NCI-H2029 (cell line): Measurements from ENCODE around the gene TTC28.
A peak's percentile ranks its signal among the peaks of the same experiment; 100 is the strongest.
"Not testable (repeated sequence)": the region's sequence is repeated elsewhere in the genome, so short reads cannot be mapped to it uniquely, and the experiment has no call there.

Experiments used
- DNase-seq: peaks from one replicate; lab custom pipeline; 2025; lab: John Stamatoyannopoulos, UW

The TTC28 gene

DNA sequence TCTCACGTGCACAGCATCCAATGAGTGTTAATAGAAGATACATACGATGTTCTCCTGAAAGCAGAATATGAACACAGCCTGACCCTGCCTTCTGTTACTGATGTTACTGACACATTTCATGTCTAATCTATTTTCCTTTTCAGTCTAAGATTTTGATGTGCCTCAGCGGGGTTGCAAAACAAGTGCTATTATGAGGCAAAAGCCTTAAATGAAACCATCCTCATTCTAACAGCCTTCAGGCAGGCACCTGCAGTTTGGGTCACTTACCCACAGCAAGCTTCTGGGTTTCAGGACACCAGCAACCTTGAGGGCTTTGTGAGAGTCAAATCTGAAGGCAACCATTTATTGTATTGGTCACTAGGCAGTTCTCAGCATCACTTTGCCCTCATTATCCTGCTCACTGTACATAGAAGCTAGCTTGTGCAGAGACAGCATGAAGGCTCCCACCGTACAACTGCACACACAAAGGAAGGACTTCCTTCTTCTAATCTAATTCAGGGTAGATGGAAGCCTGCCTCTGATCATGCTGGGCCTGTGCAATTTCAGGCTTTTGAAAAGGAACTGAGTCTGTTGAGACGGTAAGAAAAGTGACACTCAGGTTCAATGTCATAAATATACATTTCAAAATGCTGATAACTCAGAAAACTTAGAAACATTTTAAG is 577.4 kb downstream of the TTC28 start:
- no peak for DNase-seq

DNA sequence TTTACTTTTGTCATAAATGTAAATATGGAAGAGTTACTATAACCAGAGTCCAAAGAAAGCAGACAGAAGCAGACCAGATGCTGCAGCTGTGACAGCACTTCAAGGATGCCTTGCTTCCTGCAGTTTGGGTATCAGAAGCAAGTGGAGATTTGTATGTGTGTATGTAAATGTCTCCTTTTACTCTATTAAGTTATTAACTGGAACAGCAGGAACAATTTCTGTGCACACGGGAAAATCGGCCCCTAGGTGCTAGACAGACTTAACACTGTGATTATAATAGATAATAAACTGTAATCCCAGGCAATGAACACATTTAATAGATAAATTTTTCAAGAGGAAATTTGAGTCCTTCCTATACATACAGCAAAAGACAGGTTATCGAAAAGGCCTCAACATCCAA is 582.0 kb downstream of the TTC28 start:
- DNase-seq = no peak

DNA sequence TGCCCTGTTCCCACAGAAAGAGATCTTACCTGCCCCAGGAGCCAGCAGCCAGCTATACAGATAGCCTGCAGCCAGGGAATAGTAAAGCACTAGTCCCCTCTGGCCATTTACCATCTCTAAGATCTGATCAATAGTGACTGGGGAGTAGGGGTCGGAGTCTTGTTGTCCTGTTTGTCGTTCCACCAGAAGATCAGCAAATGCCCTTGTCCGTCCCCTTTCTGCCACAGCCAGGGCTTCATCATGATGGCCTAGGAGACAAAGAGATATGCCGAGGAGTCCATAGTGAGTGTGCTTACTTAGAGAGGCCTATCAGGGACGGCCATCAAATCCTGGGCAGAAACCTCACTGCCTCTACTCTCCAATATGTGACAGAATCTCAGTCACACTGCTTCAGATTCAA is 583.5 kb downstream of the TTC28 start:
- no peak for DNase-seq

DNA sequence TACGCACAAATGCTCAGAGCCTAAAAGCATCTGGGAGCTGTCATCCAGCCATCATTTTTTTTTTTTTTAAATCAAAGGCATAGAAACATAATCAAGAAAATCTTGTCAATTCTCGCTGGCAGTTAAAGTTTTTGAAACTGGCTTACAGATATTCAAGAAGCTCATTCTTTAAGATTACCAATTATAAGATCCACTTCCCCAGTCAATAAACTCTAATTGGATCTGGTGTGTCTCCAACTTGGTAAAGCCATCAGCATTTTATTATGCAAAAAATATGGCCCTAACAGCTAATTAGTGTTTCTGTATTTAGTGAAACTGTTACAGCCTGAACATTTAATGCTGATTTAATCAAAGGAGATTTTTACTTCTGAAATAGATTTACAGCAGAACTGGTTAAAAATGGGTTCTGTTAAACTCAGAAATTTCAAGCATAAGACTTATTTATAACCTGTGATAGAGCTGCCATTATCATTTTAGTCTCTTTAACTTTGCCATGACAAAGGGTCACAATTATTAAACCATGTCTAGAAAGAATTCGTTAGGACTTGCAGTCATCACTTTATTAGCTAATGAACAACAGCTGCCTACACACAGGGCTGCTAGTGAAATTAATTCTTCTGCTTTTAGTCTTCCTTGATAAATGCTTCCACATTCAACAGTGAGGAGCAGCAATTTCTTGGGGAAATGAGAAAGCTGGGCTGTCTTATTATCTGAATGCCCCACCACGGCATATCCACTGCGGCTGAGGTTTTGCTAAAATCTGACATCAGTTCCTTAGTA is 584.1 kb downstream of the TTC28 start:
- DNase-seq = no peak

DNA sequence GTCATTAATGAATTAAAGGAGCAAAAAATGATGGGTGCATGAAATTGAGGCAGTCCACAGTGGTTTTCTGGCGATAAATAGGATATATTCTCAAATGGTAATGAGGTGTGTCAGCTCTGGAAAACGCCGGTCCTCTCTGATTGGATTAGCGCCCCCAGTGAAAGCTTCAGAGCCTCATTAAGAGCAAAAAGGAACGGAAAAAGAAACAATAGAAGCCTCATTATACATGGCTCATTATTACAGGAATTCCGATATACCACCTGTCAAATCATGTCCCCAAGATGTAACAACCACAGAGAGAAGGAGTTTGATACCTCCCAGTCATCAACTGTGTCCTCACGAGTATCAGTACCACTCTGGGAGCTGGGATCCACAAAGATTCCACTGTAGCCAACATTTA is 584.9 kb downstream of the TTC28 start:
- no peak for DNase-seq

DNA sequence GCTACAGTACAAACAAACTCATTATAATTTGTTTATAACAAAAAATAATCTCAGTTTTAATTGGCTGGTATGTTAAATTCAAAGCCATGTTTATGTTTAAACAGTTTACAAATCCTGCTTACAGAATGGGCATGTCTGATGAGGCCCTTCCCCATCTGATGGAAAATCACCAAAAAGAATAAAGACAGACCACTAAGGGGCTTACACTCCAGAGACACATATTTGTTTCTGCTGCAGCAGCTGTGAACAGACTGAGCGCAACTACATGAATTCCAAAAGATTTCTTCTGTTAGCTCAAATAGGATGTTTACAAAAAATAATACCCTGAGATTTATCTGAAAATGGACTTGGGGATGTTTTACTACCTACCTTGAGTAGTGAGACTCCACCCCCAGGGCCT is 585.9 kb downstream of the TTC28 start:
- DNase-seq = no peak

DNA sequence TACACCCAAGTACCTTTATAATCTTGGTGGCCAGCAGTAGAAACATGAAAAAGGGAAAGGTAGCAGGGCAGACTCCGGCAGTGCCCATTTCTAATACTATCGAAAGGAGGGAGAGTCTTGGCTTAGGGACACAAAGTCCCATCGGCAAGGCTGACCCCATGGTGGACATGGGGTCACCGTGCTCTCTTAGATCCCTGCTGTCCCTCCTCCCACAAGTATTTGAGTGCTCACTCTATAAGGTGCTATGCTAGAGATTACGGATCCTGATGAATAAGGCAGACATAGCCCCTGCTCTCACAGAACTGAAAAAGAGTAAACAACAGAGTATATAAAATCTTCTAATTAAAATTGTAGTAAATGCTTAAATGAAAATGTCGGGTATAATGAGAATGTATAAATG is 588.2 kb downstream of the TTC28 start:
- DNase-seq = no peak

DNA sequence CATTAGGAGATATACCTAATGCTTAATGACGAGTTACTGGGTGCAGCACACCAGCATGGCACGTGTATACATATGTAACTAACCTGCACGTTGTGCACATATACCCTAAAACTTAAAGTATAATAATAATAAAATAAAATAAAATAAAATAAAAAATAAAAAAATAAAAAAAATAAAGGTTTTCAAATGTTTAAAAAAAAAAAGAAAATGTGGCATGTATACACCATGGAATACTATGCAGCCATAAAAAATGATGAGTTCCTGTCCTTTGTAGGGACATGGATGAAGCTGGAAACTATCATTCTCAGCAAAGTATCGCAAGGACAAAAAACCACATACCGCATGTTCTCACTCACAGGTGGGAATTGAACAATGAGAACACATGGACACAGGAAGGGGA is 590.1 kb downstream of the TTC28 start:
- DNase-seq = not testable (repeated sequence)

DNA sequence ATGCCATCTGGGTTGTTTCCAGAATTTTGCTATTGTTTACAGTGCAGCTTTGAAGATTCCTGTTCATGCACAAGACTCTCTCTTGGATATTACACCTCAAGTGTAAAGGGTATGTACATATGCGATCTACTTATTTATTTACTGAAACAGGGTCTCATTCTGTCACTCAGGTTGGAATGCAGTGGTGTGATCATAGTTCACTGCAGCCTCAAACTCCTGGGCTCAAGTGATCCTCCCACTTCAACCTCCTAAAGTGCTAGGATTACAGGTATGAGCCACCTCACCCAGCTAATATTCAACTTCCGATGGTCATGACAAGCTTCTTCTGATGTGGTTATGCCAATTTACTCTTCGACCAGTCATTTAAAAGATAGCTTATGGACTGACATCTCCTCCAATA is 602.5 kb downstream of the TTC28 start:
- no peak for DNase-seq

DNA sequence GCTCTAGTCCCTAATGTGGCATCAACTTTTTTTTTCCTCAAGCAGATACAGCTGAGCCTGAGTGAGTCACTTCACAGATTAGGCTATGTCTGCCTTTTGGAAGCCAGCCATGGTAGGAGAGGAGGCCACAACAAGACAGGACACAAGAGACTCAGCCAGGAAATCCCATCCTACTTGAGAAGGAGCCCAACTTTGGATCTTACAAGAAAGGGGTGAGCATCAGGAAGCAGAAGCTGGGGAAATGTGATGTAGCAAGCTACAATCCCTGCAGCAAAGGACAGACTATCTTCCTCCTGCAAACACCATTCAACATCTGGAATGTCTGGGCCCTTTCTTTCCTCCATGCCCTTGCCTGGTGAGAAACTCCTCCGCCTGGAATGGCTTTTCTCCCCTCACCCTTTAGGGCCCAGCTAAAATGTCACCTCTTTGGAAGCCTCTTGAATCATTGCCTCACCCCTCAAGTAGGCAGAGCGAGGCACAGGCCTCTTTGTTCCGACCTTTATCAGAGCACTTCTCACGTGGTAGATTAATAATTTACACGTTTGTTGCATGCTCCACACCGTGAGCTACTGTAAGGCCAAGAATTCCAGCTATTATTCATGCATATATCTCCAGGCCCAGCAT is 604.2 kb downstream of the TTC28 start:
- no peak for DNase-seq

DNA sequence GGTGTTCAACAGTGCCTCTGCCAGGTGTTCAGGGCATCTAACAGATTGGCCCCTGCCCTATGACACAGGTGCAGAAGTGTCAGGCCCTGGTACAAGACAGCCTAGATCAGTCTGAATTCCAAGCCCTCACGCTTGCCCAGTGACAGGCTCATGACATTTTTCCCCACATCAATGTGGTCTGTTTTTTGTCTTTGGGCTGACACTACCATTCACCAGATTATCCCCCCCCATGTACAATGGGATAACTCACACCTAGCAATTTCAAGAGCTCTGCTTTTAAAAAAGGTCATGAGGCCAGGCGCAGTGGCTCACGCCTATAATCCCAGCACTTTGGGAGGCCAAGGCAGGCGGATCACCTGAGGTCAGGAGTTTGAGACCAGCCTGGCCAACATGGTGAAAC is 605.1 kb downstream of the TTC28 start:
- no peak for DNase-seq

DNA sequence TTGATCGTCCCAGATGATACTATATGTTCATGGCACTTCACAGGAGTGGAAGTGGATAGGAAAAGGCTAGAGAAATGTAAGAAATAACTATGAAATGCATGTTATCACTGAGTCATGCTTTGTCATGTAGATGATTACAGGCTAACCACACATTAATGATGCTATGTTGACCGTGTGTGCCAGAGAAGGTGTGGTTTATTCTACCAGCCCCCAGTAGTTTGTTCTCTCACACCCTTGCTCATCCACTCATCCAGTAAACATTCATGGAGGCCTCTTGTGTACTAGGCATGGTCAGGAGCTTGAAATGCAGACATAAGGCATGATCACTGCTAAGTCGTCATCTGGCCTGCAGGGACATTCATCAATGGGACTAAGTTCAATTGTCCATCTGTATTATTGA is 607.6 kb downstream of the TTC28 start:
- DNase-seq = no peak

DNA sequence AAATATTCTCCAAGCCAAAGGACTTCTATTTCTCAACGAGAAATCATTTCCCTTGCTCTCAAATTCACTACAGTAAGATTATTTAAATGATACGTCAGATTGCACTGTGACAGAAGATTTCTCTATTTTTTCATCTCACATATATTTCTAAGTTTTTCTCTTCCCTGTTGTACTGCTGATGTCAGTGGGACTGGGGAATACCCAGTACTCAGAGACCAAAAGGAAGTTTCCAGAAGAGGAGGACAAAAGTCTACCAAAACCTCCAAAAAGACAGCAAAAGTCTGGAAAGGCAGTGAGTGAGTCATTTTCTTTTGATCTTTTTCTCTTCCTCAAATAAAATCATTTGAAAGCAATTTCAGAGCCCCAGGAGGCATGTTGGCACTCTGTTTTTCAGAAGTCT is 610.8 kb downstream of the TTC28 start:
- no peak for DNase-seq

DNA sequence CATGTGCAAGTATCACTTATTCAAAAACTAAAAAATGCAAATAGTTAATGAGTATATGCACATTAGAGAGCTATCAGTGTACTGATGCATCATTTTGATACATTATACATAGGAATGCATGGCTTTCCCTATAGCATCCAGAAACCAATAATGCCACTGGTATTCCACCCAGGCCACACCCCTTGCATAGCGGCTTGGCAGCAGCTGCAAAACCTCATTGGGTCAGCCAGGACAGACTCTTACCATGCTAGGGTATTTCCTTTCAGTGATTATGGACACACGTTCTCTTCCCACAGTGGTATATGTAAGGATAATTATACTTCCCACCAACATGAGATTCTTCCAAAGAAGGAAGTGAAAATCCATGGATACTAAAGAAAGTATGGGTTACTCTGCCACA is 614.7 kb downstream of the TTC28 start:
- DNase-seq = no peak

DNA sequence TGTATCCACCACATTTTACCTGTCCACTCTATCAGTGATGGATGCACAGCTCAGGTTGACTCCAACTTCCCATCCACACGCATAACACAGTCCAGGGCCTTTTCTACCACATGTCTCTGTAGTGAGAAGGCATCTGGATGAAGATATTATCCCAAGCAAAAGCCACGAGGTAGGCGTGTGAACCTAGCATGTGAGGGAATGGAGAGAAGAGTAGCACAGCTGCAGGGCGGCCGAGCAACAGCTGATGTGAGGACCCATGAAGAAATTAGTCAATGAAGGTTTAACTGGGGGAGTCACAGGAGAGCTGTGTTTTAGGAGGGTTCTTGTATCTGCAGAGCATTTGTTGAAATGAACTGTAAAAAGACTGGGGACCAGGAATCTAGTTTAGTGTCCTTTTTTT is 616.0 kb downstream of the TTC28 start:
- no peak for DNase-seq

DNA sequence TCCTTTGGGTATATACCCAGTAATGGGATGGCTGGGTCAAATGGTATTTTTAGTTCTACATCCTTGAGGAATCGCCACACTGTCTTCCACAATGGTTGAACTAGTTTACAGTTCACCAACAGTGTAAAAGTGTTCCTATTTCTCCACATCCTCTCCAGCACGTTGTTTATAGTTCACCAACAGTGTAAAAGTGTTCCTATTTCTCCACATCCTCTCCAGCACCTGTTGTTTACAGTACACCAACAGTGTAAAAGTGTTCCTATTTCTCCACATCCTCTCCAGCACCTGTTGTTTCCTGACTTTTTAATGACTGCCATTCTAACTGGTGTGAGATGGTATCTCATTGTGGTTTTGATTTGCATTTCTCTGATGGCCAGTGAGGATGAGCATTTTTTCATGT is 619.0 kb downstream of the TTC28 start:
- DNase-seq = not testable (repeated sequence)

DNA sequence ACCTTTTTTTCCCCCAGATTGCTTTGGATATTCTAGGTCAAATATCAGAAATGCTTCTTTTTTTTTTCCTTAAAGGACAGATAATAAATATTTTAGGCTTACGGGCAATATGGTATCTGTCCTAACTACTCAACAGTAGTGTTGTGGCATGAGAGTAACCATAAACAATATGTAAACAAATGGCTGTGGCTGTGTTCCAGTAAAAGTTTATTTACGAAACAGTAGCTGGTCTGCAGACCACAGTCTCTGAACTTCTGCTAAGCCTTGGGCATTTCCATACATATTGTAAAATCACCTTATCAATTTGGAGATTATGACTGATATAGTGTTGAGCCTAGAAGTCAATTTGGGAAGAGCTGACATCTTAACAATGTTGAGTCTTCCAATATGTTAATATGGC is 621.6 kb downstream of the TTC28 start:
- no peak for DNase-seq

DNA sequence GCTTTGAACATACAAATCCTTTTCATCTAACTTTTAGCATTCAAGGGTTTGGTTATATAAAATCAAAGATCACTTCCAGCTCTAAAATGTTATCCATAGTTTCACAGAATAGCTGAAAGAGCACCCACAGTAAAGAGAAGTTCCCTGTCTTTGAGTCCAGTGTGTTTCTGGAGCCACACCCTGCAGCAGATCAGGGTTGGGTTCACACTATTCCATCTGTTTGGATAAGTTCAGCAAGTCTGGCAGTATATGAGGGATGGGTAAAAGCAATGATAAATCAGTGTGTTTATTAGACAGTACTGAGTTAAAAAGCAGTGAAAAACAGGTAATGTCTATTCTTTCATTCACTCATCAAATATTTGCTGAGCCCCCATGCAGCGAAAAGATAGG is 624.8 kb downstream of the TTC28 start:
- DNase-seq = no peak

DNA sequence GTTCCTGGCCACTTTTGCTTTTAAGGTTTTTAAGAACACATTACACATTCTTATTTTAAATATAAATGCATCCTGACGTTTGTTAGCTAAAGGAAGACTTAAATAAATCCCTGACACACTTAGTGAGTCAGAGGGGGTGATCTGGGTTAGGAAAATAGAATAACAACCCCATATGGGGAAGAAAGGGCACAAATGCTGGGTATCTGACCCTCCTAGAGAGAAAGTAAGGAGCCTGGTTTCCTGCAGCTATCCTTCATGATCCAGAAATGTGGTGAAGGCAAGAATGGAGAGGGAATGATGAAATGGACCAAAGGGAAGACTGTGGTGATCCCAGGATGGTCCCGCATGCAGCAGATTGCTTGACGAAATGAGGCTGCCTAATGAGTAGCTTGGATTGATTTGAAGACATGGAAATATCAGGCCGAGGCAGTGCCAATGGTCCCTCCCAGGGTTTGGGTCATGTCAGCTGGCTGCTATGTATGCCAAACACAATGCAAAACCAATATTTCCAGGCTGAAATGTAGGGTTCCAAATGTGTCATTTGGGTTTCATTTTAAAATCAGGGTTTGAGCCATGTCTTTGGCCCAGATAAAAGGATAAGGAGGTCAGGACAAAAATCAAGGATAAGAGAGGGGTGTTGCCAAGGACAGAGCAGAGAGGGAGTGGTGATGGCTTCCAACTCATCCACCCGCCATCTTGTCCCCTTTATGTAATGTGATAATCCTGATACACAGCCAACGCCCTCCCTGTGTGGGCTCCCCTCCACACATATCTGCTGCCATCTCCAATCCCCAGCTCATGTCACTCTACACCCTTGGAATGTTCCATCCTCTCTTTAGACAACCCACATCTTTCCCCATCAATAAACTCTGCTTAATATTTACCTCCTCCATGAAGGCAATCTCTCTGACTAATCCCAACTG is 625.5 kb downstream of the TTC28 start:
- no peak for DNase-seq

DNA sequence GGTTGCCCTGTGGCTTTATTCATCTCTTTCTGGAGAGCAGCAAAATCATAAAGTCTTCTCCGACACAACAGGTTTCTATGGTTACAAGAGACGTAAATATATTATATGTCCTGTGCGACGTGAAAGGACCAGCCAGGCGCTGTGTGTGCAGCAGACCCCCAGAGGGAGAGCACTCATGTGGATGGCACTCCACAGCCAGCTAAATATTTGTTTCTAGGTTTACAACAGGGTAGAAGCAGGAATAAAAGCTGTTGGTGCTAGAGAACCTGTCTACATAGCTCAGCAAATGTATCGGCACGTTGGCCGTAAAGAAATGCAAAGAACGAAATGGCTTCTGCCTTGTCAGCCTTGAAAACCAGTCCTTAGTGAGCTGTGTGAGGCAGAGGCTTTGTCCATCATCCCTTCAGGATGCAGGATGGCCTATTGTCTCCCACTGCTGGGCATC is 626.8 kb downstream of the TTC28 start:
- peak; percentile 69 for DNase-seq

DNA sequence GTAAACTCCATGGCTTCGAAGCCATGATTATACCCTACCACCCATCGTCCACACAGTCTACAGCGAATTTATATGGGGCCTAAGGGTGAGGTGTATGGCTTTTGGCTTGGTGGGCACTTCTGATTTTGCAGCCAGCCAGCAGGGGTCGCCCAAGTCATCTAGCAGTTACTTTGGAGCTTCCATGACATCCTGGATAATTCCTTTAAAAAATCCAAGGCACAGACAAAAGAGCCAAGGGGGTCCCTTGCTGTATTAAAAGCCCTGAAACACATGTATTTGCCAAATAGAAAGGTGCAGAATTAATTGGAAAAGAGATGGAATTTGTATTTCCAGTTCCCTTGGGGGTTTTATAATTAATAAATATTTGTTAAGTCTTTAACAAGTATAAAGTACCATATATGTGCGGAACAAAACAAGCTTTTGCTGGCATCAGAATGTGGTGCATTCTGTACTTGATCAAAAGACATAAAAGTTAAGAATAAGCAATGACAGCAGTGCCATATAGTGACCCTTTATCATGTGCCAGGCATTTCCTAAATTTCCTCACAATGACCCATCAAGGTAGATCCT is 627.8 kb downstream of the TTC28 start:
- no peak for DNase-seq
